PFSK-1 (cell line): ENCODE data around the gene OR1D5.

ENCODE experiments used
- FOXP2 ChIP-seq: optimal IDR thresholded peaks from 2 replicates; pipeline ENCODE3; 2011; ENCODE audit warnings: borderline replicate concordance, control low read depth, inconsistent platforms; ENCODE audit not compliant: insufficient read depth; ENCODE audit errors: extremely low read length, extremely low read depth
- POLR2AphosphoS5 ChIP-seq: IDR thresholded peaks from 2 replicates; pipeline ENCODE4 v1.6.1; 2012; ENCODE audit warnings: low read depth, mild to moderate bottlenecking, control low read depth, low read length, moderate library complexity
- REST ChIP-seq, 2 experiments: IDR thresholded peaks; 2 replicates each; pipeline versions ENCODE4 v1.6.1 to v1.8.0; 2011 to 2012; ENCODE audit warnings: low read depth in 2 of 2, low read length in 2 of 2, control low read depth in 1 of 2, inconsistent platforms in 1 of 2, mild to moderate bottlenecking in 1 of 2, moderate library complexity in 1 of 2; ENCODE audit not compliant: insufficient read depth in 1 of 2
- SIN3A ChIP-seq: IDR thresholded peaks from 2 replicates; pipeline ENCODE4 v1.6.1; 2012; ENCODE audit warnings: mild to moderate bottlenecking, low read length, moderate library complexity, borderline replicate concordance; ENCODE audit not compliant: insufficient read depth
- TAF1 ChIP-seq: IDR thresholded peaks from 2 replicates; pipeline ENCODE4 v1.6.1; 2012; ENCODE audit warnings: low read length, control low read depth, borderline replicate concordance; ENCODE audit not compliant: insufficient read depth

Gene OR1D5

GRCh38 chr17:3027786-3028532, 35.4 kb downstream of the OR1D5 start:
- TF ChIP-seq TAF1 (no peak), POLR2AphosphoS5 (no peak), FOXP2 (no peak), SIN3A (no peak), REST (IDR thresholded peaks at IDR 0.05; ENCODE audit: insufficient read depth in 1 of 2, low read depth in 2 of 2, low read length in 2 of 2) (no peak)

GRCh38 chr17:3026856-3027751, 36.3 kb downstream of the OR1D5 start:
- TF ChIP-seq FOXP2 (no peak), REST (IDR thresholded peaks at IDR 0.05; ENCODE audit: insufficient read depth in 1 of 2, low read depth in 2 of 2, low read length in 2 of 2) (no peak), SIN3A (no peak), TAF1 (no peak), POLR2AphosphoS5 (no peak)

GRCh38 chr17:3026125-3026855, 37.1 kb downstream of the OR1D5 start:
- no peak for TF ChIP-seq TAF1
- TF ChIP-seq SIN3A = no peak
- TF ChIP-seq FOXP2 = no peak
- TF ChIP-seq POLR2AphosphoS5 = no peak
- TF ChIP-seq REST (IDR thresholded peaks at IDR 0.05; ENCODE audit: insufficient read depth in 1 of 2, low read depth in 2 of 2, low read length in 2 of 2) = no peak

- TF ChIP-seq POLR2AphosphoS5 = no peak
- TF ChIP-seq FOXP2 = no peak
- no peak for TF ChIP-seq TAF1
- 0 out of 4 replicates have a peak, but pooled peaks of 1 of the 2 experiments have one; percentile 46 for TF ChIP-seq REST (IDR thresholded peaks at IDR 0.05; ENCODE audit: insufficient read depth in 1 of 2, low read depth in 2 of 2, low read length in 2 of 2)
- TF ChIP-seq SIN3A = no peak
Measured at GRCh38 chr17:3025421-3026124, 37.8 kb downstream of the OR1D5 start.
